Heart right ventricle (tissue), 16 donors: ENCODE results near the gene PTPRN2. TPM values are rescaled to one million over a fixed set of nuclear protein-coding genes. Genes with fewer than 3 reads are reported as not detected.
A peak's percentile ranks its signal among the peaks of the same experiment; 100 is the strongest.

Source experiments
- ATAC-seq, 8 donors: fragments of 200-7000 bp; cut with Tn5 transposase; one replicate each; pipeline ENCODE4 v1.9.1; 2020; ENCODE audit warnings: mild to moderate bottlenecking in 8 of 8, moderate library complexity in 8 of 8, moderate number of reproducible peaks in 1 of 8
- DNase-seq, 2 donors: peaks; one replicate each; pipeline ENCODE4 v3.0.0-alpha.2; 2020
- H3K27ac ChIP-seq, 10 donors: fragments of 200-600 bp; sonication (generic) in 2 of 10; one replicate each; pipeline versions ENCODE4 v1.5.0 to v1.8.0; 2020 to 2022; ENCODE audit warnings: mild to moderate bottlenecking in 3 of 10
- H3K27me3 ChIP-seq, 7 donors: fragments of 200-600 bp; one replicate each; pipeline ENCODE4 v1.8.0; 2021 to 2022; ENCODE audit warnings: mild to moderate bottlenecking in 2 of 7
- H3K36me3 ChIP-seq, 9 donors: fragments of 200-600 bp; sonication (generic) in 1 of 9; one replicate each; pipeline versions ENCODE4 v1.5.0 to v1.8.0; 2020 to 2022; ENCODE audit warnings: mild to moderate bottlenecking in 2 of 9
- H3K4me1 ChIP-seq, 9 donors: fragments of 200-600 bp; sonication (generic) in 1 of 9; one replicate each; pipeline versions ENCODE4 v1.5.0 to v1.8.0; 2020 to 2022; ENCODE audit warnings: mild to moderate bottlenecking in 4 of 9
- H3K4me3 ChIP-seq, 10 donors: fragments of 200-600 bp; sonication (generic) in 2 of 10; one replicate each; pipeline versions ENCODE4 v1.5.0 to v1.8.0; 2020 to 2022; ENCODE audit warnings: mild to moderate bottlenecking in 7 of 10, moderate library complexity in 2 of 10
- H3K9me3 ChIP-seq, 11 donors: fragments of 200-600 bp in 10 of 11; sonication (generic) in 2 of 11; one replicate each; pipeline versions ENCODE4 v1.5.0 to v1.8.0; 2013 to 2022; ENCODE audit warnings: mild to moderate bottlenecking in 2 of 11, control low read depth in 1 of 11, moderate library complexity in 1 of 11
- CTCF ChIP-seq, 9 donors: fragments of 200-600 bp; sonication (generic) in 2 of 9; IDR thresholded peaks; one replicate each; pipeline versions ENCODE4 v1.5.0 to v1.8.0; 2021 to 2022; ENCODE audit warnings: antibody characterized with exemption in 9 of 9, mild to moderate bottlenecking in 5 of 9, moderate library complexity in 1 of 9
- WGBS, 2 donors: extraction: QIAGEN DNeasy Blood & Tissue Kit; methylation state at CpG; one replicate each; pipeline ENCODE4 v1.1.7; 2013; ENCODE audit warnings: inconsistent platforms in 1 of 2; 5-methylcytosine and 5-hydroxymethylcytosine counted together
- intact Hi-C, 10 donors: fragments of 100-400 bp; cut with DNase I; formaldehyde crosslinking; loops; one replicate each; pipeline versions ENCODE4 v1.11.1 to v1.14.2; 2022
- polyA plus RNA-seq, 2 donors: library from polyadenylated mRNA; stranded (reverse); fragments of 200-250 nt; gene quantifications; one replicate each; pipeline ENCODE4 v1.2.3, GENCODE V29; 2013
- total RNA-seq, 10 donors: library from RNA; stranded (reverse); fragmentation: NEBNext Ultra II Directional in 3 of 10; extraction: Animal tissue kit (Norgen Biotek cat#: 25700) in 3 of 10; gene quantifications; one replicate each; pipeline versions ENCODE4 v1.2.1 to v1.2.4, GENCODE V29; 2021 to 2023
- donor health status: Arrhythmogenic right ventricular cardiomyopathy.
- donor health status: ischemic (EF 13 %, LVEDD 7.1; RV severe dilation, severe dysfunction).
- donor health status: healthy with polysubstance abuse.
- donor health status: DM: no; HTN: yes; CAD: no.
- donor health status: DM: no; HTN: no; CAD: no.
- donor health status: ischemic (EF 25% LVEDD 6.9; RV normal size, moderate dysfunction).
- donor health status: ischemic (EF 25% LVEDD 5.7; RV mildly dilated, moderate dysfunction).
- donor health status: healthy.
- donor health status: DM: yes; HTN: yes; CAD: no.
- donor health status: Ischemic cardiomyopathy.
- donor health status: ischemic (EF 35%, LVEDD 5.7; RV mildly dilated, moderate dysfunction).
- donor health status: nonischemic (EF 11% LVEDD 7.7; RV severe dilation, severe dysfunction).
- donor health status: DM: yes; HTN: yes; CAD: no.
- donor health status: PGD.
- donor health status: ischemic (EF 29% LVEDD 5.4; RV normal size, mild dysfunction).
- donor health status: nonischemic (EF 23%, LVEDD 6.1; RV moderate dilation, normal function).

PTPRN2 gene
- total and polyA plus RNA-seq, 12 donors = 0.82 to 1.8 (median 1.3) TPM

- peaks cover 0 to 10% (median 0%) of the 10 kb centered on the region in 7 donors for H3K27me3 ChIP-seq
- DNase-seq (no peak), ATAC-seq (no peak)
- H3K9me3 ChIP-seq = no peaks in the 10 kb centered on the region
- no peak overlapping the region for H3K27ac ChIP-seq
- H3K4me1 ChIP-seq = no peaks in the 10 kb centered on the region
- intact Hi-C loops = loop anchor here in 1 of 10 donors (10.0 kb wide), 1 partner anchor 296 kb away; no protein-coding TSS in a partner anchor
- 87 to 88% methylated on average over 31 of the region's 31 CpGs for WGBS, 2 donors
- peaks cover 0 to 46% (median 0%) of the 10 kb centered on the region in 9 donors for H3K36me3 ChIP-seq
- no peak overlapping the region for H3K4me3 ChIP-seq
- TF ChIP-seq CTCF (IDR thresholded peaks at IDR 0.05) = no peak
Observed at GRCh38 chr7:157550300-157551275, 1037.0 kb downstream of the PTPRN2 start.

GRCh38 chr7:157549612-157550299 is 1037.9 kb downstream of the PTPRN2 start:
- no peak for TF ChIP-seq CTCF (IDR thresholded peaks at IDR 0.05)

GRCh38 chr7:157548691-157549303 is 1038.8 kb downstream of the PTPRN2 start:
- H3K27me3 ChIP-seq = peaks cover 0 to 10% (median 0%) of the 10 kb centered on the region in 7 donors
- no peak overlapping the region for H3K27ac ChIP-seq
- H3K4me1 ChIP-seq = no peaks in the 10 kb centered on the region
- DNase-seq (no peak), ATAC-seq (no peak)
- H3K9me3 ChIP-seq = no peaks in the 10 kb centered on the region
- WGBS, 2 donors = 90 to 91% methylated on average over 24 of the region's 24 CpGs
- no peak for TF ChIP-seq CTCF (IDR thresholded peaks at IDR 0.05)
- H3K4me3 ChIP-seq = no peak overlapping the region
- peaks cover 0 to 47% (median 0%) of the 10 kb centered on the region in 9 donors for H3K36me3 ChIP-seq
- intact Hi-C loops = no loop called here

More at GRCh38 chr7:157549612-157550299, 1037.9 kb downstream of the PTPRN2 start:
- ATAC-seq (no peak), DNase-seq (no peak)
- H3K4me3 ChIP-seq = no peak overlapping the region
- no peaks in the 10 kb centered on the region for H3K4me1 ChIP-seq
- H3K27me3 ChIP-seq = peaks cover 0 to 10% (median 0%) of the 10 kb centered on the region in 7 donors
- no peak overlapping the region for H3K27ac ChIP-seq
- H3K9me3 ChIP-seq = no peaks in the 10 kb centered on the region
- peaks cover 0 to 47% (median 0%) of the 10 kb centered on the region in 9 donors for H3K36me3 ChIP-seq
- intact Hi-C loops = loop anchor here in 1 of 10 donors (10.0 kb wide), 1 partner anchor 295 kb away; no protein-coding TSS in a partner anchor
- WGBS, 2 donors = 95% methylated on average over 22 of the region's 22 CpGs

- TF ChIP-seq CTCF (IDR thresholded peaks at IDR 0.05) = no peak
- ATAC-seq (peak in 1 of 8 donors; percentile 27), DNase-seq (no peak)
- WGBS, 2 donors = 89 to 90% methylated on average over 23 of the region's 23 CpGs
- Histone ChIP-seq H3K9me3 (no peaks in the 10 kb centered on the region), H3K36me3 (peaks cover 0 to 43% (median 0%) of the 10 kb centered on the region in 9 donors), H3K4me1 (no peaks in the 10 kb centered on the region), H3K27me3 (peaks cover 0 to 10% (median 0%) of the 10 kb centered on the region in 7 donors), H3K27ac (no peak overlapping the region), H3K4me3 (no peak overlapping the region)
- intact Hi-C loops = no loop called here
Observed at GRCh38 chr7:157547611-157548010, 1040.0 kb downstream of the PTPRN2 start.
